ENCODE results near the gene SSR2. TPM values are rescaled to one million over a fixed set of nuclear protein-coding genes. Genes with fewer than 3 reads are reported as not detected.
"Not testable (repeated sequence)": the region's sequence is repeated elsewhere in the genome, so short reads cannot be mapped to it uniquely, and the experiment has no call there.

Gene SSR2
- total RNA-seq, 1 experiment from 2014 or later = 445 TPM

GRCh38 chr1:156053768-156054499 lies 33.2 kb upstream of the SSR2 start, which contains the start of gene UBQLN4:
Gene UBQLN4 (minus strand): TSS chr1:156053798. CDS start chr1:156053701, 97 bp downstream.
- peaks cover 12% of the 10 kb centered on the region for H3K36me3 ChIP-seq (replicated peaks; ENCODE audit: control insufficient read depth, insufficient read depth, low read length)
- peak; percentile 99 for DNase-seq
- peak within 1 kb of the TSS; percentile 100 for H3K4me3 ChIP-seq (ENCODE audit: insufficient read depth, low read depth, low read length)
- H3K27me3 ChIP-seq (ENCODE audit: control insufficient read depth, insufficient read depth, low read length) = no peaks in the 10 kb centered on the region

GRCh38 chr1:156052862-156053767 lies 32.4 kb upstream of the SSR2 start:
- no peaks in the 10 kb centered on the region for H3K27me3 ChIP-seq (ENCODE audit: control insufficient read depth, insufficient read depth, low read length)
- peaks cover 13% of the 10 kb centered on the region for H3K36me3 ChIP-seq (replicated peaks; ENCODE audit: control insufficient read depth, insufficient read depth, low read length)
- H3K4me3 ChIP-seq (ENCODE audit: insufficient read depth, low read depth, low read length) = peak overlapping the region; percentile 78
- DNase-seq = peak; percentile 97

GRCh38 chr1:156051011-156051725 lies 30.4 kb upstream of the SSR2 start:
- peak; percentile 55 for DNase-seq
- Histone ChIP-seq H3K27me3 (ENCODE audit: control insufficient read depth, insufficient read depth, low read length) (no peaks in the 10 kb centered on the region), H3K36me3 (replicated peaks; ENCODE audit: control insufficient read depth, insufficient read depth, low read length) (peaks cover 9% of the 10 kb centered on the region), H3K4me3 (ENCODE audit: insufficient read depth, low read depth, low read length) (no peak overlapping the region)

- no peak for DNase-seq
- H3K36me3 ChIP-seq (replicated peaks; ENCODE audit: control insufficient read depth, insufficient read depth, low read length) = peaks cover 9% of the 10 kb centered on the region
These were observed 29.6 kb upstream of the SSR2 start for GRCh38 chr1:156050376-156050775.

GRCh38 chr1:156048663-156049258 lies 28.0 kb upstream of the SSR2 start:
- H3K27me3 ChIP-seq (ENCODE audit: control insufficient read depth, insufficient read depth, low read length) = no peaks in the 10 kb centered on the region
- H3K36me3 ChIP-seq (replicated peaks; ENCODE audit: control insufficient read depth, insufficient read depth, low read length) = peaks cover 9% of the 10 kb centered on the region
- no peak for DNase-seq
- H3K4me3 ChIP-seq (ENCODE audit: insufficient read depth, low read depth, low read length) = no peak overlapping the region

More at GRCh38 chr1:156050376-156050775, 29.6 kb upstream of the SSR2 start:
- H3K4me3 ChIP-seq (ENCODE audit: insufficient read depth, low read depth, low read length) = no peak overlapping the region
- H3K27me3 ChIP-seq (ENCODE audit: control insufficient read depth, insufficient read depth, low read length) = no peaks in the 10 kb centered on the region

- no peak overlapping the region for H3K4me3 ChIP-seq (ENCODE audit: insufficient read depth, low read depth, low read length)
- H3K36me3 ChIP-seq (replicated peaks; ENCODE audit: control insufficient read depth, insufficient read depth, low read length) = peaks cover 20% of the 10 kb centered on the region
- H3K27me3 ChIP-seq (ENCODE audit: control insufficient read depth, insufficient read depth, low read length) = no peaks in the 10 kb centered on the region
- DNase-seq = no peak
These were observed 24.3 kb upstream of the SSR2 start for GRCh38 chr1:156045076-156045475.

- no peaks in the 10 kb centered on the region for H3K27me3 ChIP-seq (ENCODE audit: control insufficient read depth, insufficient read depth, low read length)
- no peak for DNase-seq
- H3K4me3 ChIP-seq (ENCODE audit: insufficient read depth, low read depth, low read length) = no peak overlapping the region
- peaks cover 11% of the 10 kb centered on the region for H3K36me3 ChIP-seq (replicated peaks; ENCODE audit: control insufficient read depth, insufficient read depth, low read length)
These were observed 22.1 kb upstream of the SSR2 start for GRCh38 chr1:156042828-156043227.

- not testable (repeated sequence) for DNase-seq; H3K36me3 ChIP-seq (replicated peaks; ENCODE audit: control insufficient read depth, insufficient read depth, low read length); H3K27me3 ChIP-seq (ENCODE audit: control insufficient read depth, insufficient read depth, low read length); H3K4me3 ChIP-seq (ENCODE audit: insufficient read depth, low read depth, low read length)
These were observed 14.2 kb upstream of the SSR2 start for GRCh38 chr1:156034991-156035390.

GRCh38 chr1:156033011-156033410 lies 12.3 kb upstream of the SSR2 start:
- Histone ChIP-seq H3K36me3 (replicated peaks; ENCODE audit: control insufficient read depth, insufficient read depth, low read length) (no peaks in the 10 kb centered on the region), H3K4me3 (ENCODE audit: insufficient read depth, low read depth, low read length) (no peak overlapping the region), H3K27me3 (ENCODE audit: control insufficient read depth, insufficient read depth, low read length) (no peaks in the 10 kb centered on the region)
- no peak for DNase-seq

- Histone ChIP-seq H3K4me3 (ENCODE audit: insufficient read depth, low read depth, low read length) (no peak overlapping the region), H3K27me3 (ENCODE audit: control insufficient read depth, insufficient read depth, low read length) (no peaks in the 10 kb centered on the region; the same call in 1 of the 2 replicates), H3K36me3 (replicated peaks; ENCODE audit: control insufficient read depth, insufficient read depth, low read length) (no peaks in the 10 kb centered on the region)
- no peak for DNase-seq
These were observed 5.8 kb upstream of the SSR2 start for GRCh38 chr1:156026588-156026987.

- H3K27me3 ChIP-seq (ENCODE audit: control insufficient read depth, insufficient read depth, low read length) = no peaks in the 10 kb centered on the region; the same call in 1 of the 2 replicates
- no peaks in the 10 kb centered on the region for H3K36me3 ChIP-seq (replicated peaks; ENCODE audit: control insufficient read depth, insufficient read depth, low read length)
- peak; percentile 90 for DNase-seq
- H3K4me3 ChIP-seq (ENCODE audit: insufficient read depth, low read depth, low read length) = no peak overlapping the region
These were observed 5.1 kb upstream of the SSR2 start for GRCh38 chr1:156025876-156026275.

- Histone ChIP-seq H3K36me3 (replicated peaks; ENCODE audit: control insufficient read depth, insufficient read depth, low read length) (no peaks in the 10 kb centered on the region; the same call in 1 of the 2 replicates), H3K27me3 (ENCODE audit: control insufficient read depth, insufficient read depth, low read length) (no peaks in the 10 kb centered on the region; the same call in 1 of the 2 replicates), H3K4me3 (ENCODE audit: insufficient read depth, low read depth, low read length) (no peak overlapping the region)
- DNase-seq = no peak
These were observed 4.0 kb upstream of the SSR2 start for GRCh38 chr1:156024801-156025200.

- Histone ChIP-seq H3K27me3 (ENCODE audit: control insufficient read depth, insufficient read depth, low read length) (no peaks in the 10 kb centered on the region; the same call in 1 of the 2 replicates), H3K36me3 (replicated peaks; ENCODE audit: control insufficient read depth, insufficient read depth, low read length) (peaks cover 8% of the 10 kb centered on the region), H3K4me3 (ENCODE audit: insufficient read depth, low read depth, low read length) (no peak overlapping the region)
- DNase-seq = no peak
These were observed 1.2 kb upstream of the SSR2 start for GRCh38 chr1:156021954-156022353.

- Histone ChIP-seq H3K4me3 (ENCODE audit: insufficient read depth, low read depth, low read length) (no peak overlapping the region), H3K36me3 (replicated peaks; ENCODE audit: control insufficient read depth, insufficient read depth, low read length) (peaks cover 9% of the 10 kb centered on the region), H3K27me3 (ENCODE audit: control insufficient read depth, insufficient read depth, low read length) (no peaks in the 10 kb centered on the region; the same call in 1 of the 2 replicates)
- DNase-seq = no peak
These were observed 310 bp upstream of the SSR2 start for GRCh38 chr1:156021093-156021428.

All from H7 (cell line).